HCT116 (cell line): ENCODE data around the gene FITM2.

Source experiments
- CEBPB ChIP-seq: IDR thresholded peaks from 2 replicates; pipeline ENCODE4 v1.6.1; 2012; ENCODE audit warnings: low read depth
- CTCF ChIP-seq, 3 experiments: fragments of 200-600 bp in 1 of 3; sonication (generic) in 1 of 3; IDR thresholded peaks in 2 of 3; conservative IDR thresholded peaks in 1 of 3; 2 replicates each; pipeline ENCODE4 v1.5.1; 2012 to 2017; ENCODE audit warnings: low read depth in 2 of 3, low read length in 2 of 3, antibody characterized with exemption in 1 of 3, borderline replicate concordance in 1 of 3, control low read depth in 1 of 3, mild to moderate bottlenecking in 1 of 3, mixed read lengths in 1 of 3, mixed run types in 1 of 3, moderate library complexity in 1 of 3; ENCODE audit not compliant: insufficient read depth in 1 of 3
- EZH2 ChIP-seq: fragments of 200-600 bp; sonication (generic); IDR thresholded peaks from 2 replicates; pipeline ENCODE4 v1.6.1; 2017; ENCODE audit warnings: antibody characterized with exemption, mixed run types
- POLR2A ChIP-seq: IDR thresholded peaks from 2 replicates; pipeline ENCODE4 v1.7.0; 2011; ENCODE audit warnings: borderline replicate concordance; ENCODE audit not compliant: insufficient read depth, insufficient read length; ENCODE audit errors: extremely low read depth
- POLR2AphosphoS5 ChIP-seq: IDR thresholded peaks from 2 replicates; pipeline ENCODE4 v1.6.1; 2011; ENCODE audit warnings: mild to moderate bottlenecking, low read depth, low read length, moderate library complexity
- ZFX ChIP-seq: fragments of 450-650 bp; IDR thresholded peaks from 2 replicates; pipeline ENCODE4 v1.6.1; 2017

DNA sequence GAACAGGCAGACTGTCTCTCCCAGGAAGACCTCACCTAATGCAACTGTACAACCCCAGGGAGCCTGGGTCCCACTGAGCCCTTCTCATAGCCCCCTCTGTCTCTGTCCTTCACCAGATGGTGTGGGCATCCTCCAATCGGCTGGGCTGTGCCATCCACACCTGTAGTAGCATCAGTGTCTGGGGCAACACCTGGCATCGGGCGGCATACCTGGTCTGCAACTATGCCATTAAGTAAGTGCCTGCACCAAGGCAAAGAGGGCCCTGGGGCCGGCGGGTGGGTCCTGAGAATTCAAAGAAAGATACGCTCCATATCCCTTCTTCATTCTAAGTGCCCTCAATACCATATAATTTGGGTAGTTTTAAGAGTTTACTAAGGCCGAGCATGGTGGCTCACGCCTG, 34.1 kb upstream of the FITM2 start:
- TF ChIP-seq CTCF (IDR thresholded peaks at IDR 0.05 in 2 of 3, conservative IDR thresholded peaks at IDR 0.05 in 1 of 3; ENCODE audit: borderline replicate concordance in 1 of 3, insufficient read depth in 1 of 3, low read depth in 2 of 3, low read length in 2 of 3) (no peak), POLR2AphosphoS5 (no peak), EZH2 (no peak), POLR2A (no peak), ZFX (no peak), CEBPB (no peak)
